Activated CD4-positive, alpha-beta T cell treated with anti-CD3 and anti-CD28 coated beads for 36 hours (primary cell): ENCODE measurements around the gene SKI. TPM values are rescaled to one million over a fixed set of nuclear protein-coding genes. Genes with fewer than 3 reads are reported as not detected.

Source experiments
- ATAC-seq: fragments of 200-7000 bp; cut with Tn5 transposase; one replicate; pipeline ENCODE4 v1.10.0; 2021; ENCODE audit warnings: mild to moderate bottlenecking, moderate library complexity
- CTCF ChIA-PET: fragments of 350-600 bp; sonication (Branson Sonifier 250); formaldehyde crosslinking; loops from one replicate; lab custom pipeline; 2021; ENCODE audit warnings: antibody characterized with exemption; lab: Charles Lee
- POLR2A ChIA-PET: fragments of 350-600 bp; sonication (Branson Sonifier 250); formaldehyde crosslinking; loops from one replicate; lab custom pipeline; 2021; ENCODE audit warnings: antibody characterized with exemption, inconsistent platforms; lab: Charles Lee
- DNase-seq: peaks from one replicate; pipeline ENCODE4 v3.0.0-alpha.2; 2020
- H3K27ac Mint-ChIP-seq: one replicate; pipeline ENCODE4 v1.8.0; 2021; ENCODE audit warnings: mixed read lengths
- H3K27me3 Mint-ChIP-seq: one replicate; pipeline ENCODE4 v1.8.0; 2021; ENCODE audit warnings: mixed read lengths
- H3K36me3 Mint-ChIP-seq: one replicate; pipeline ENCODE4 v1.8.0; 2021; ENCODE audit warnings: low read depth, mixed read lengths
- H3K4me1 Mint-ChIP-seq: one replicate; pipeline ENCODE4 v1.8.0; 2021; ENCODE audit warnings: mixed read lengths
- H3K4me3 Mint-ChIP-seq: one replicate; pipeline ENCODE4 v1.8.0; 2021; ENCODE audit warnings: mild to moderate bottlenecking, moderate library complexity, mixed read lengths
- H3K9me3 Mint-ChIP-seq: one replicate; pipeline ENCODE4 v1.8.0; 2021; ENCODE audit warnings: low read depth, mixed read lengths
- intact Hi-C, 2 experiments: fragments of 100-400 bp; cut with DNase I in 1 of 2; cut with micrococcal nuclease in 1 of 2; formaldehyde crosslinking; loops; one replicate each; pipeline versions ENCODE4 v1.14.2 to v1.15.1; 2022 to 2024; cut with DNase I, micrococcal nuclease
- total RNA-seq, 2 experiments: library from RNA; stranded (reverse); gene quantifications; one replicate each; pipeline ENCODE4 v1.2.3, GENCODE V29; 2021

SKI gene
- total RNA-seq, 2 experiments from 2014 or later = 28.7 to 34.0 TPM

DNA sequence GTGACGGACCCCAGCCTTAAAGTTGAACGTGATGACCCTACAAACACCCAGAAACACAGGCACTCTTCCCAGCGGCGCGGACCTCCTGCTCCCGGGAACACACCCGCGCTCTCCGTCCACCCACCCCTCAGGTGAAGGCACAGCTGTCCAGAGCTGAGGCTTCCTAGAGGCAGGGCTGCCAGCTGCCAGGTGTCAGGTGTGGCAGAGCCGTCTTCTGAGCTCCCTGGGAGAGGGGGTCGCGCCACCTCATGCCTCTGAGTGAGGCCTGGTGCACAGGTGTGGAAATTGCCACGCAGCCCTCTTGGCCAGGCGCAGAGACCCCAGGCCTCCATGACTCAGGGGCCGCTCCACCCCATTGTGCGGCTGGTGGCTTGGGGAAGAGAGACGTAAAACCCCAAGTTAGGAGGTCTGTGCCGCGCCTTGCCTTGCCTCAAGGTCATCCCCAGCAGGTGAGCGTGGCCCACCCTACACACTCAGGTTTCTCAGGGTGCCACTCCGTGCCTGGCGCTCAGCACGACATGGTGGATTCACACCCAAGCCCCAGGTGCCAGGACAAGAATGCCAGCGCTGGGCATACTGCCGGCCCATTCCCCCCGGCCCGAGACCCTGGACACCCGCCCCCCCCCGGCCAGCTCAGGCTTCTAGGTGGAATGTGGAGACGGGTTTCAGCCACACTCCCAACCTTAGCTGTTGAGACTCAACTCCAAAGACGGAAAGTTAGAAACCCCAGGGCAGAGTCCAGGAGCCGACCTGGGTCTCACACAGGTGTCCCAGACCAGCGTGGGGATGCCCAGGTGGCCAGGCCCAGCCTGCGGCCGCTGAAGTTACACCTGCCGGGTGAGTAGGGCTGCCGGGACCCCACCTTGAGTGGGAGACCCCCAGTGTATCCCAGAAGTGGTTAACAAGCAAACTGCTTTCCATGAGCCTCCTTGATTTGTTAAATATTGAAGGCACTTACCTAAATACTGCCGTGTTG is 42.0 kb upstream of the SKI start:
- no peaks in the 10 kb centered on the region for H3K4me1 Mint-ChIP-seq
- intact Hi-C loops = no loop called here
- H3K4me3 Mint-ChIP-seq = no peak overlapping the region
- no peaks in the 10 kb centered on the region for H3K27me3 Mint-ChIP-seq
- POLR2A ChIA-PET = no interaction called here
- H3K36me3 Mint-ChIP-seq = peaks cover 2% of the 10 kb centered on the region
- no peak overlapping the region for H3K27ac Mint-ChIP-seq
- ATAC-seq (no peak), DNase-seq (no peak)
- no peaks in the 10 kb centered on the region for H3K9me3 Mint-ChIP-seq
- CTCF ChIA-PET = no interaction called here

DNA sequence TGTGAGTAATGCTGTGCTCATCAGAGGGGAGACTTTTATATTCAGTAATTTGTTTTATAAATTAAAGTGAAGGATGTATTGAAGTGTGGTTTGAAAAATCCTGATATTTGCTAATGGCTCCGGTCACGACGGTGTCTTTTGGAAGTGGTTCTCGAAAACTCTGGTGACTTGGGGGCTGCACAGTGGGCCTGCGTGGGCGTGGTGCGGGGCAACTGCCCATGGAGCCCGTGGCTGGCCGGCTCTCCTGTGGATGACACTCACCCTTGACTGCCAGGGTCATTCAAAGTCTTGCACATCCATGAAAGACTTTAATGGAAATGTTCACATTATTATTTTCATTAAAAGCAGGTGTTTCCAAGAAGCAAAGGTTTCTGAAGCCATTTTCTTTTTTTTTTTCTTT is 41.2 kb upstream of the SKI start:
- no peaks in the 10 kb centered on the region for H3K27me3 Mint-ChIP-seq
- no peaks in the 10 kb centered on the region for H3K9me3 Mint-ChIP-seq
- no peak for DNase-seq
- H3K27ac Mint-ChIP-seq = no peak overlapping the region
- H3K4me3 Mint-ChIP-seq = no peak overlapping the region
- POLR2A ChIA-PET = no interaction called here
- CTCF ChIA-PET = no interaction called here
- intact Hi-C loops = no loop called here
- peaks cover 3% of the 10 kb centered on the region for H3K4me1 Mint-ChIP-seq
- ATAC-seq = no peak
- H3K36me3 Mint-ChIP-seq = peaks cover 2% of the 10 kb centered on the region

DNA sequence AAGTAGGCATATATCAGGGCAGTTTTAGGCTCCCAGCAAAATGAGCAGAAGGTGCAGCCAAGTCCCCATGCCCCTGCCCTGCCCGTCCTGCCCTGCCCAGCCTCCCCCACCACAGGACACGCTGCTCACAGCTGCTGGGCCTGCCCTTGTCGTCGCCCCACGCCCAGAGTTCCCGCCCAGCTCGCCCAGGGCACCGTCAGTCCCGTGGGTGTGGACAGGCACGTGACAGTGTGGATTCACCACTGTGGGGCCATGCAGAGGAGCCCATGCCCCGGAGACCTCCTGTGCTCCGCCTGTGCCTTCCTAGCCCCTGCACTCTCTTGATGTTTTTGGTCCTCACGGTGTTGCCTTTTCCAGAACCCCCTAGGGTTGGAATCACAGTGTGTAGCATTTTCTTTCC is 40.5 kb upstream of the SKI start:
- DNase-seq (no peak), ATAC-seq (no peak)
- Mint-ChIP-seq H3K4me3 (no peak overlapping the region), H3K4me1 (peaks cover 5% of the 10 kb centered on the region), H3K36me3 (peaks cover 2% of the 10 kb centered on the region), H3K27ac (no peak overlapping the region), H3K27me3 (no peaks in the 10 kb centered on the region), H3K9me3 (no peaks in the 10 kb centered on the region)
- intact Hi-C loops = no loop called here
- ChIA-PET CTCF (no interaction called here), POLR2A (no interaction called here)

DNA sequence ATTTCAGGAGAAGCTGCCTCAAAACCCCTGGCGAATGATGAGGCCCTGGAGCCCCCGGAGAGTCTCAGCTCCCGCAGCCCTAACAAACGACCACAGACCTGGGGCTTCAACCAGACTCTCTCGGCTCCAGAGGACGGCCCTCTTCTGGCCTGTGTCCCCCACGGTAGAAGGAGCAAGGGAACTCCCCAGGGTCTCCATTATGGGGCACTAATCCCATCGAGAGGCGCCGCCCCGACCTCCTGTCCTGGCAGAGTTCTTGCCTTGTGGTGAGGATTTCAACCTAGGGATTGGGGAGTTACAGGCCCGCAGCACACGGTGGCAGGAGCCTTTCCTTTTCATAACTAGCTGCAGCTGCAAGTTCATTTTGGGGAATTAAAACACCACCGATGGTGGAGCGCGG is 39.8 kb upstream of the SKI start:
- no peaks in the 10 kb centered on the region for H3K27me3 Mint-ChIP-seq
- H3K4me3 Mint-ChIP-seq = no peak overlapping the region
- H3K27ac Mint-ChIP-seq = no peak overlapping the region
- intact Hi-C loops = no loop called here
- ATAC-seq (no peak), DNase-seq (no peak)
- H3K4me1 Mint-ChIP-seq = peaks cover 11% of the 10 kb centered on the region
- ChIA-PET CTCF (interaction anchor here (1.1 kb wide), 1 partner anchor 200 kb away, joined by 3 read pairs; no protein-coding TSS in a partner anchor), POLR2A (interaction anchor here (0.7 kb wide), 1 partner anchor 10 kb away, joined by 6 read pairs; no protein-coding TSS in a partner anchor)
- peaks cover 2% of the 10 kb centered on the region for H3K36me3 Mint-ChIP-seq
- no peaks in the 10 kb centered on the region for H3K9me3 Mint-ChIP-seq

DNA sequence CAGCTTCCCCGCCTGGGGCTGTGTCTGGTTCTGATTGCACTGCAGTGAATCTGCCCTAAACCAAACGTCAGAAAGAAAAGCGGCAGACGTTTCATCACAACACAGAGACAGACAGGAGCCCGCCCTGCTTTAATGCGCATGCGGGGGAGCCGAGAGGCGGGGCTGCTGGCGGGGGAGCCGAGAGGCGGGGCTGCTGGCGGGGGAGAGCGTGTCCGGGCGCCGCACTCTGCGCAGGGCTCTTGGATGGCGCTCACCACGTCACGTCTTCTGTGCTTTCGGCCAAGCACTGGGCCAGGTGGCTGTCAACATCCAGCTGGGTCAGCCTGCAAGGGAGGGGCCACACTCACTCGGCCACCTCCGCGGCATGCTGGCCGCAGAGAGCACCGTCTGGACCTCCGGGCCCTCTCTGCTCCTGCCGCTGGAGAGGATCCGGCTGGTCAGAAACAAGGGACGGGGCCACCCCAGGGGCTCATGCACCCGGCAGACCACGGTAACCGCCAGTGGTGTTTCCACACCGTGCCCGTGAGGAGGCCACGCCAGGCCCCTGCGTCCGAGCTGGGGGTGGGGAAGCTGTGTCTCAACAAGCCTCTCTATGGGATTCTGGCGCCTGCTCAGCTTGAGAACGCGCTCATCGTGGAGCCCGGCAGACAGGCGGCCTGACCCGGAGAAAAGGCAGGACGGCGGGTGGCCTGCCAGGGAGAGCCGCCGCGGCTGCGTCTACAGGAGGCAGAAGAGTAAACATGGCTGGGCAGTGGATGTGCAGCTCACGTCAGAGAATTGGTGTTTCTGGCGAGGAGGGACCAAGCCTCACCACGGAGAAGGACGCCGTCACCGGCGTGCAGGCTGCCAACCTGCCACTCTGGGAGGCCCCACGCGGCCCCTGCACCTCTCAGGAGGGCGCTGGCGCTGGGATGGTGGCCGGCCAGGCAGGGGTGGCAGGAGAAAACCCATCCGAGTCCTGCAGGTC is 38.4 kb upstream of the SKI start:
- Mint-ChIP-seq H3K27ac (peak overlapping the region; percentile 67), H3K4me3 (peak overlapping the region; percentile 63), H3K9me3 (no peaks in the 10 kb centered on the region), H3K27me3 (no peaks in the 10 kb centered on the region), H3K4me1 (peaks cover 11% of the 10 kb centered on the region), H3K36me3 (peaks cover 2% of the 10 kb centered on the region)
- CTCF ChIA-PET = interaction anchor here (0.6 to 1.1 kb wide), 3 partner anchors 15 to 198 kb away, joined by 3 read pairs; no protein-coding TSS in a partner anchor
- ATAC-seq = peak; percentile 89
- DNase-seq = peak; percentile 87
- intact Hi-C loops = no loop called here
- POLR2A ChIA-PET = no interaction called here

DNA sequence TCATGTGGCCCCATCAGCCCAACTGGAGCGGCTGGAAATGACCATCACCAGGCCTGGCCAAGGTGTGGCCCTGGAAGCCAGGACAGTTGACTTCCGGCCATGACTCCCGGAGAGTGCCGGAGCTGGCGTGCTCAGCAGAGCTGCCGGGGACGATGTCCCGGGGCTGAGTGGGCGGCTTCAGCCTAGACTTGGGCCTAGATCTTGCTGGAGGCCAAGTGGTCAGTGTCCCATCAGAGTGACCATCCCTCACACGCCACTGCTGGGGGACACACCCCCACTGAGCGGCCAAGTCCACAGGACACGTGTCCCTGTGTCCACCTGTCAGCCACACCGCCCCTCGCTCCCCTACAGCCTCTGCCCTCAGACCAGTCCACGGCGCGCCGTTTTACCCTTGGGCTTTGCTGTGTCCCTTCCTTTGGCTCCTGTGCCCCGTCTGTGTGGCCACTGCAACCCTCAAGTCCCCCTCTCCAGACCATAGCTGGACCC is 37.6 kb upstream of the SKI start:
- intact Hi-C loops = no loop called here
- Mint-ChIP-seq H3K4me1 (peaks cover 11% of the 10 kb centered on the region), H3K4me3 (no peak overlapping the region), H3K27me3 (no peaks in the 10 kb centered on the region), H3K9me3 (no peaks in the 10 kb centered on the region), H3K27ac (no peak overlapping the region), H3K36me3 (peaks cover 2% of the 10 kb centered on the region)
- DNase-seq = no peak
- POLR2A ChIA-PET = no interaction called here
- ATAC-seq = no peak
- CTCF ChIA-PET = no interaction called here

DNA sequence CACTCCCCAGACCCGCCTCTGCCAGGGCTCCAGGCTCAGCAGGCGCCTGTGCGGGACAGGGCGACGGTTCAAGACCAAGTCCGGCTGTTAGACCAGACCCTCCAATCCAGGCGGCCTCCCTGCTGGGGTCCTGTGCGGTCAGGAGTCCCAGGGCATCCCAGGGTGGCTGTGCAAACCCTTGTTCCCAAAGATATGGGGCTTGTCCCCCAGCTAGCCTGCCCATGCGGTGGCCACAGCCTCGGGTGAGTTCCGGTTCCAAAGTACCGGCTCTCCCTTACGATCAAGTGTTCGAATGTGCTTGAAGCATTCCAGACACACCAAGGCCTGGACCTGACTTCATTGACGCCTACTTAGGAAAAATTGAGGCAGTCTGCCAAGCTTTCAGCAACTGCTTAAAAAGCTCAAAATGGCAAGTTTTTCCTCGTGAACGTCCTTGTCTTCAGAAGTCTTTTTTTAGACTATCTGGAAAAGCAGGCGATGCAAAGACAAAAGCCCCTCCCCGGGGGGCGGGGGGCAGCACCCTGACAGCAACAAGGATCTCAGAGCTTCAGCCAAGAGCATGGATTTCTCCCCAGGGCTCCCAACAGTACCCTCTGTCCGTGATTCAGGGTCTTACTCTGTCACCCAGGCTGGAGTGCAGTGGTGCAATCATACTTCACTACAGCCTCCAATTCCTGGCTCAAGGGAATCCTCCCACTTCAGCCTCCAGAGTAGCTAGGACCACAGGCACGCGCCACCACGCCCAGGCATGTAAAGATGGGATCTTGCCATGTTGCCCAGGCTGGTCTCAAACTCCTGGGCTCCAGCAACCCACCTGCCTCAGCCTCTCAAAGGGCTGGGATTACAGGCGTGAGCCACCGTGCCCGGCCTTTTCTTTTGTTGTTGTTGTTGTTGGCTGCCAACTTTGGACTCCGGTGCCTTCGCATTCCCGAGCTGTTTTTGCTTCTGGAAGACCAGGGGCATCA is 35.8 kb upstream of the SKI start:
- Mint-ChIP-seq H3K27me3 (no peaks in the 10 kb centered on the region), H3K9me3 (no peaks in the 10 kb centered on the region), H3K27ac (no peak overlapping the region), H3K4me3 (peak overlapping the region; percentile 45), H3K36me3 (peaks cover 2% of the 10 kb centered on the region), H3K4me1 (peaks cover 11% of the 10 kb centered on the region)
- intact Hi-C loops = no loop called here
- ATAC-seq = no peak
- no peak for DNase-seq
- CTCF ChIA-PET = interaction anchor here (0.5 to 1.3 kb wide), 6 partner anchors 16 to 341 kb away, joined by 3 to 6 read pairs (median 3); no protein-coding TSS in a partner anchor
- POLR2A ChIA-PET = no interaction called here

DNA sequence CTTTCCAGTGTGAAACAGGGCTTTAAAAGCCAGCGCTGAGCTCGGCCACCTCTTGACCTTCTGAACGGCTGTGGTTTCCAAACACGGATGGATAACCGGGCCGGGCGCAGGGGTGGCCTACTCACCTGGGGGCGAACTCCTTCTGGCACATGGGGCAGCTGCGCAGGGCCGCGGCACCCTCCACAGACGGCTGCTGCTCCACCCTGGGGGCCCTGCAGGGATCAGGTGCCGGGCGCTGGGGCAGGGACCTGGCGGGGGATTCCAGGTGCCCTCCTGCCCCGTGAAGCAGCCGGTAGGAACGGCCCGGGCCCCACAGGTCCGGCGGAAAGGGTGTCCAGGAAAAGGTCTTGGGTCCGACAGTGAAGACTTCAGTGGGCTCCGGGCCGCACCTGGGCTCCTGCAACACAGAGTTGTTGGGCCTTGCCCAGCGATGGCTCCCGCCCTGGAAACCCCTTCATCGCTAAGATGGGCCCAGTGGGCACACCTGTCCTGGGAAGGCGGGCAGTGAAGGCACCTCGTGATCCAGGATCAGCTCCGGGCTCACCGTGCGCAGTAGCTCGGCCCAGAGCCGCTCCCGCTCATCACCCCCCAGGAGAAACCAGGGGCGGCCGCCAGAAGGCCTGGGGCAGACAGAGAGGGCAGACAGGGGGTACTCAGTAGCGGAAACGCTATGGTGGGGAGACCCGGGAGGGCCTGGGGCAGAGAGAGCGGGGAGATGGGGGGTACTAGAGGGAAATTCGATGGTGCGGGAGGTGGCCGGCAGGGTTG is 34.4 kb upstream of the SKI start:
- H3K4me3 Mint-ChIP-seq = peak overlapping the region; percentile 73
- no peaks in the 10 kb centered on the region for H3K27me3 Mint-ChIP-seq
- H3K4me1 Mint-ChIP-seq = peaks cover 20% of the 10 kb centered on the region
- DNase-seq (no peak), ATAC-seq (no peak)
- ChIA-PET CTCF (no interaction called here), POLR2A (no interaction called here)
- H3K9me3 Mint-ChIP-seq = no peaks in the 10 kb centered on the region
- peak overlapping the region; percentile 60 for H3K27ac Mint-ChIP-seq
- intact Hi-C loops = loop anchor here in 1 of 2 experiments (1.0 to 2.0 kb wide), 5 partner anchors 60 to 333 kb away; partner anchors contain the start of genes PANK4 and PEX10
- H3K36me3 Mint-ChIP-seq = peaks cover 2% of the 10 kb centered on the region

DNA sequence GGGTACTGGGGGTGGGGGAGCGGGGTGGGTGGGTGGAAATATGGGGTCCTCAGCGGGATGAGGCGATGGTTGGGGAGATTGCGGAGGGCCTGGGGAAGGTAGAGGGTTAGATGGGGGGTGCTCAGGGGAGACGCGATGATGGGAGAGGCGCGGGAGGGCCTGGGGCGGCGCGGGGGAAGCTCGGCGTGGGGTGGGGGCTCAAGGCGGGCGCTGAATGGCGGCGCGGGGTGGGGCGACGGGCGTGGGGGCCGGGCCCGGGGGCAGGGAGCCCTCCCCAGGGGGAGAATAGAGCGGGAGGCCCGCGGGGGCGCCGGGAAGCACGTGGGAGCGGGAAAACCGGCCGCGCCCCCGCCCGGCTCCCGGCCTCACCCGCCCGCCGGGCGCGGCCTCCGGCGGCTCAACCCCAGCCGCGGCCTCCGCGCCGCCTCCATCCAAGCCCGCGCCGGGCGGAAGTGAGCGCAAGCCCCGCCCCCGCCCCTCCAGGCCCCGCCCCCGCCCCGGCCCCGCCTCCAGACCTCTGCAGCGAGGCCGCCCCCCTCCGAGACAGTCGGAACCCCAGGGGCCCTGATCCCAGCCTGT is 33.7 kb upstream of the SKI start, which contains the start of gene FAAP20:
TSS of gene FAAP20 (minus strand) at position 454 of the 579 bp plus-strand sequence. CDS start at position 431, 23 bp downstream.
- no peaks in the 10 kb centered on the region for H3K9me3 Mint-ChIP-seq
- CTCF ChIA-PET = interaction anchor here (0.6 to 2.8 kb wide), 24 partner anchors 10 to 391 kb away, joined by 3 to 78 read pairs (median 4); partner anchors contain the start of genes MORN1, PEX10 and RER1
- peaks cover 2% of the 10 kb centered on the region for H3K36me3 Mint-ChIP-seq
- H3K4me3 Mint-ChIP-seq = peak within 1 kb of the TSS; percentile 77
- no peaks in the 10 kb centered on the region for H3K27me3 Mint-ChIP-seq
- DNase-seq (peak; percentile 86), ATAC-seq (peak; percentile 48)
- H3K27ac Mint-ChIP-seq = peak within 1 kb of the TSS; percentile 86
- intact Hi-C loops = loop anchor here in 1 of 2 experiments (1.0 to 2.0 kb wide), 5 partner anchors 61 to 332 kb away; partner anchors contain the start of genes PANK4 and PEX10
- H3K4me1 Mint-ChIP-seq = peaks cover 27% of the 10 kb centered on the region
- POLR2A ChIA-PET = interaction anchor here (0.7 to 1.0 kb wide), 3 partner anchors 11 to 61 kb away, joined by 3 to 4 read pairs (median 3); no protein-coding TSS in a partner anchor
